IMR-90 (cell line): ENCODE measurements around the gene CDCP1. TPM values are rescaled to one million over a fixed set of nuclear protein-coding genes. Genes with fewer than 3 reads are reported as not detected.

Experiments
- CEBPB ChIP-seq: IDR thresholded peaks from 2 replicates; pipeline ENCODE4 v1.6.1; 2012; ENCODE audit warnings: low read depth, low read length, improper control_type of control experiment
- MAFK ChIP-seq: IDR thresholded peaks from 2 replicates; pipeline ENCODE4 v1.6.1; 2012; ENCODE audit warnings: low read depth, low read length, improper control_type of control experiment
- POLR2A ChIP-seq: IDR thresholded peaks from 2 replicates; pipeline ENCODE4 v1.6.1; 2012; ENCODE audit warnings: mild to moderate bottlenecking, low read depth, low read length
- polyA plus RNA-seq, 3 experiments: library from polyadenylated mRNA; depleted of rRNA; stranded (reverse); fragments of >200 nt; gene quantifications; 2 replicates each; pipeline ENCODE4 v1.2.3, GENCODE V29; 2012; ENCODE audit warnings: low replicate concordance in 1 of 3
- total RNA-seq: library from RNA; depleted of rRNA; stranded (reverse); fragments of >200 nt; gene quantifications from 2 replicates; pipeline ENCODE4 v1.2.3, GENCODE V29; 2012
- TF ChIP-seq, protein P1 (sequence below): fragments of 150-350 bp; IDR thresholded peaks from 2 replicates; pipeline ENCODE4 v1.6.1; 2017; ENCODE audit warnings: mild to moderate bottlenecking, antibody characterized with exemption, low read length, low read depth

CDCP1 gene
- total and polyA plus RNA-seq, 2 of the 4 experiments (the other 2 are of a cell fraction), result 2.5 to 3.8 TPM

DNA sequence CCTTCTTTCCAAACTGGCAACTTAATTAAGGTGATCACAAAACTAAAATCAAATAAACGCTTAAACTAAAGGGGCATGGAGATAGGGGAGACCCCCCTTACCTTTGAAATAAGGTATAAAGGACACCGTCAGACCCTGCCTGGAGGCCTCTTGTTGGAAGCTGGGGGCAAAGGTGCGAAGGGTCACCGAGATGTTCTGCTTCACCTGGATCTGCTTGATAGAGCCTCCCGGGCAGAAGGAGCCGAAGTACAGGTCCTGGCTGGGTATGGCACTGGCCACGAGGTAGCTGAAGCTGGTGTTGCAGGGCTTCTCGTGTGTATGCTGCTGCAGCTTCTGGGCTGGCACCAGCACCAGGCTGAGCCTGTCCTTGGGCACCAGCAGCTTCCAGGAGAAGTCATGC, 53.0 kb downstream of the CDCP1 start (continued):
- TF ChIP-seq, protein P1, sequence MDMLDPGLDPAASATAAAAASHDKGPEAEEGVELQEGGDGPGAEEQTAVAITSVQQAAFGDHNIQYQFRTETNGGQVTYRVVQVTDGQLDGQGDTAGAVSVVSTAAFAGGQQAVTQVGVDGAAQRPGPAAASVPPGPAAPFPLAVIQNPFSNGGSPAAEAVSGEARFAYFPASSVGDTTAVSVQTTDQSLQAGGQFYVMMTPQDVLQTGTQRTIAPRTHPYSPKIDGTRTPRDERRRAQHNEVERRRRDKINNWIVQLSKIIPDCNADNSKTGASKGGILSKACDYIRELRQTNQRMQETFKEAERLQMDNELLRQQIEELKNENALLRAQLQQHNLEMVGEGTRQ, result no peak
- no peak for TF ChIP-seq MAFK
- TF ChIP-seq POLR2A, result no peak
- no peak for TF ChIP-seq CEBPB
